HG03558 (cell line): Measurements from ENCODE around the gene STAT5A.
"Not testable (repeated sequence)": the region's sequence is repeated elsewhere in the genome, so short reads cannot be mapped to it uniquely, and the experiment has no call there.

ENCODE experiments used
- ATAC-seq: cut with Tn5 transposase; IDR thresholded peaks from one replicate; pipeline ENCODE4 v1.9.1; 2021; ENCODE audit warnings: moderate number of reproducible peaks; ENCODE audit not compliant: unreplicated experiment; ENCODE audit errors: extremely low read depth

The STAT5A gene

DNA sequence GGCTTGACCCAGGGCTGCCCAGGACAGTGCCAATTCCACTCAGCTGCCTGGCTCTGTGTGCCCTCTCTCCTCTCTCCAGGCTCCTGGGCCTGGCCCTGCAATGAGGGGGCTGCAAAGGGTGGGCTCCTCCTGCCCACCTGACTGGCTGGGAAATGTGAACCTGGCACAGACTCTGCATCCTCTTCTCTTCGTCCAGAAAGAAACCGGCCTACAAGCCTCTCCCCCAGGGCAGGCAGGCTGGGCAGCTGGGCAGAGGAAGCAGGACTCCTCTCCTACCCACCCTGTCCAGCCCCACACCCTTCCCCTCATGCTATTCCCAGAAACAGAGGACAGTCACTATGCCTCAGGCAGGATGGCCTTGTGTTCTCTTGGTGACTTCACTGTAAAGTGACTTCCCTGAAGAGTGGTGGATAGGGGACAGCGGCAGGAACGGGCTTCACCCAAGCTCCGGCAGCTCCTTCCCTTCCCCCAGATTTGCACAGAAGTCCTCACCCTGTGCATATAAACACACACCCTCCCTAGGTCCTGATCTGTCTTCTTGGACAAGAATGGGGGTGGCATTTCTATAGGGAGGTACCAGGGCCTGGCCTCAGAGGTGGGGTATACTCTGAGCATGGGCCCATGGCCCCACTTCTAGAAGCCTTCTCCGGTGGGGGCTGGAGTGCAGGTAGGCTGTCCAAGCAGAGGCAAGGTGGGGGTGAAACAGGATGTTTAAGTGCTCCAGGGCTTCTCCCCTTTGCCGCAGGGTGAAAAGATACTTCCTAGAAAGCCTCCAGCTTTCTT, 4.9 kb upstream of the STAT5A start:
- no peak for ATAC-seq

DNA sequence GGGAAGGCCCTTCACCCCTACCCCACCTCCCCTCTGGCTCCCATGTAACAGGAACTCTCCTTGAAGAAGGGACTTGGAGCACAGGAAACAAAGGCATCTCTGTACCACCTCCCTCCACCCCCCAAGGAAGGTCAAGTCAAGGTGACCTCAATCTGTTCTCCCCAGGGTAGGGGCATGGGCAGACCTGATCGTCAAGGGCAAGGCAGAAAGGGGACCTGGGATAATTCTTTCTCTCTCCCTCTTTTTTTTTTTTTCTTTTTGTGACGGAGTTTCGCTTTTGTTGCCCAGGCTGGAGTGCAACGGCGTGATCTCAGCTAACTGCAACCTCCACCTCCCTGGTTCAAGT, 4.3 kb upstream of the STAT5A start:
- no peak for ATAC-seq

DNA sequence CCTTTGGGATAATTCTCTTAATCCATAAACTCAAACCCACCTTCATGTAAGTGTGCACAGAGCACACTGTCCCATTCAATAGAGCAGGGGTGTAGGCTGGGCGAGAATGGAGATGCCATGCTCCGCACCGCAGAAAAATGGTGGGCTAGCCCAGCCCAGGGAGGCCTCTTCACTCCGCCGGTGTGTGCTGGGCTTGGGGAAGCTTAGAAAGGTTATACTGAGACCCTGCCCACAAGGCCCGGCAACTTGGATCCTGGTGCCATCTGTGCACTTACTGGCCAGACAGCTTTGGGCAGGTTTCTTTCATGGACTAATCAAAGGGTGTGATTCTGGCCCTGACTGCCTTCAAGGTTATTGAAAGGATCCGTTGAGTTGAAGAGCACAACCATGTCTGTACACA, 3.7 kb upstream of the STAT5A start:
- no peak for ATAC-seq

DNA sequence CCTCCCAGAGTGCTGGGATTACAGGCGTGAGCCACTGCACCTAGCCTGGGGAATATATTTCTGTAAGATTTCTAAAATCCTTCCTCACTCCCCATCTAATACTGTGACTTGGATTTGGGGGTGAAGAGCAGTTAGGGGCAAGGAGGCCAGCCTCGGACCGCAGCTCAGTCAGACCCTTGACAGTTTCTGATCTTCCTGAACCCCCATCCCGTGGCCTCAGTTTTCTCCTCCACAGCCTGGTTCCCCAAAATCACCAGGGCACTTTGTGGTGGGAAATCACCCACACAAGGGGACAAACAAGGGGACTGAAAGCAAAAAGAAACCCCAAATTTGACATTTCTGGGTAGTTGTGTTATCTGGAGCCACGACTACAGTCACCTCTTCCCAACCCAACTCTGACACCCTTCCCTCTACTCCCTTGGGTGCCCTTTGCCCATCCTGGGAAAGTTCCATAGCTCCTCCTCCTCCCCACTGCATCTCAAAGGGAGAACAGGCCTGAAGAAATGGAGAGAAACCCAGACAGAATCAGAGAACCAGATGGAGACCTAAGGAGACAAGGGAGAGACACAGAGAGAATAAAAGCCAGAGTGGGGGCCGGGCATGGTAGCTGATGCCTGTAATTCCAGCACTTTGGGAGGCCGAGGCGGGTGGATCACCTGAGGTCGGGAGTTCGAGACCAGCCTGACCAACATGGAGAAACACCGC, 2.8 kb upstream of the STAT5A start:
- no peak for ATAC-seq

DNA sequence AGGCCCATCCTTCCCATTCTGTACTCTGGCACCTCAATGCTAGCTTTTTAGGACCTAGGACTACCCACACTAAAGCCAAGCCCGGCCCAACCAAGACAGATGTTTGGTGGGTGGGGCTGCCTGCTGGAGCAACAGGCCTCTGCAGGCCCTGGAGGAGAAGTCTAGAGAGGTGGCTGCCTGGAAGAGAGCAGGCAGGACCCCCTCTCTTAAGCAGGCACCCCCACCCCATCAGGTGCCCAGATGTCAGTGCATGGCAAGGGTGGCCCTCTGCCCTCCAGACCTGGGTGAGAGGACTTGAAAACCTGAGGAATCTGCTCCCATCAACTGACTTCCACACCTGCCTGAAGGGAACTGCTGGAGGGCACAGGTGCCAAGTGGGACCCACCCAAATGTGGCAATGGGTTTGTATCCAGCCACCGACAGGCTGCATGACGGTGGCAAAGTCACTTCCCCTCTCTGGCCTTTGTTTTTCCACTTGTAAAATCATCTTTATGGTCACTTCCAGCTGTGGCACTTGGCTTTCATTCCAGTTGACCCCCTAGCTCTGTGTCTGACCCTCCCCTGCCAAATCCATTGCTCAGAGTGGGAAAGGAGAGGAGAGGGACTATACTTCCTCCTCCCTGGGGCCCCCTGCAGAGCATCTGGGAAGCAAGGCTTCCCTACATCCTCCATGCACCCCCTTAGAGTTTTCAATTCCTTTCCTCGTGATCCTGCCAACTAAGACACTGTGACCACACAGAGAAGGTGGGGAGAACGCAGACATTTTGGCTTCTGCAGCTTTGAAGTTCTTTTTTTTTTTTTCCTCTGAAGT, 1.7 kb upstream of the STAT5A start:
- no peak for ATAC-seq

DNA sequence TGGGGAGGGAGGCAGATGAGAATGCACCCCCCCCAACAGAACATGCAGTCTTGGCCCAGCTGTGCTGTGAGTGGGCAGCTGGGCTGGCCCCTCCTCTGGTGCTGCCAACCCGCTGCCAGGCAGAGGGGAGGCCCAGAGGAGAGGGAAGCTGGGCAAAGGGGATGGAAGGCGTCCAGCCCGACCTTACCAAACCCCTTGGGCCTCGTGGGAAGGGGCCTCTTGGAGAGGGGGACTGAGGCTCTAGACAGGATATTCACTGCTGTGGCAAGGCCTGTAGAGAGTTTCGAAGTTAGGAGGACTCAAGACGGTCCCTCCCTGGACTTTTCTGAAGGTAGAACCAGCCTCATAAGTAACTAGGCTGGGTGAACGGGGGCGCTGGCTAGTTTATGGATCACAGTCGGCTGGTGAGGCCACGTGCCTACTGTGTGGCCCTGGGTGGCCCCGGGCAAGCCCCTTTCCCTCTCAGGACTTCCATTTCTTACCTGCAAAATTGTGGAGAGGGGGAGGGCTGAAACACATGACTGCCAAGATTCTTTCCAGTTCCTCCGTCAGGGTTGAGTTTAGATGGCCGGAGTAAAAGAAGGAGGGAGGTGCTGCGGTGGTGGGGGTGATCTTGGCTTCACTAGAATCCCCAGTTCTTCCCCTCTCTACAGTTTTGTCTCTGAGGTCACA, 857 bp upstream of the STAT5A start:
- ATAC-seq = no peak

DNA sequence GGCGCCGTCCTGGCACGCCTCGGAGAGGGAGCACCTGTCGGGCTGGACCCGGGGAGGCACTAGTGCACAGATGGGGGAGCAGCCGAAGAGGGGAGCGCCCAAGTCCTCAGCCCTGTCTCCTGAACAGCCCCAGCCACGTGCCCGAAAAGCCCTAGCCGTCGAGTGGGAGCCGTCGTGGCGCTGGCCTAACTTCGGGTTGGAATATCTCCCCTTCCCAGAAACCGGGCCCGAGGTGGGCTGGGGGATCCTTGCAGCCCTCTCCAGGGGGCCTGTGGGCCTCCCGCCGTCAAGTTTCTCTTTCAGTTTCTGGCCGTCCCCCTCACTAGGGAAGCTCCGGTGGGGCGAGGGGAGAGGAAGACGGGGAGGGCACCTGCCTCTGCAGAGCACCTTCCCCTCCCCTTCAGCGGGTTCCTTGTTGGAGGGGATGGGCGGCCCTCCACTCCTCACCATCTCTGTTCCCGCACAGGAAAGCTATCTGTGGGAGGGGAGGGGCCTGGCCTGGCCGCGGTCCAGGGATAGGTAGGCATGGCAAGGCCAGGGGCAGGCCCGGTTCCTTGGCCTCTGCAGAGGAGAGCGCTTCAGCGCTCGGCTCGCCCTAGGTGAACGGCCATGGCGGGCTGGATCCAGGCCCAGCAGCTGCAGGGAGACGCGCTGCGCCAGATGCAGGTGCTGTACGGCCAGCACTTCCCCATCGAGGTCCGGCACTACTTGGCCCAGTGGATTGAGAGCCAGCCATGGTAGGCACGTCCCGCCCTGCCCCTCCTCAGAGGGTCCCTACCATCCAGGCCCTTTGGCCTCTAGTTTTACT, 709 bp downstream of the STAT5A start:
- no peak for ATAC-seq

DNA sequence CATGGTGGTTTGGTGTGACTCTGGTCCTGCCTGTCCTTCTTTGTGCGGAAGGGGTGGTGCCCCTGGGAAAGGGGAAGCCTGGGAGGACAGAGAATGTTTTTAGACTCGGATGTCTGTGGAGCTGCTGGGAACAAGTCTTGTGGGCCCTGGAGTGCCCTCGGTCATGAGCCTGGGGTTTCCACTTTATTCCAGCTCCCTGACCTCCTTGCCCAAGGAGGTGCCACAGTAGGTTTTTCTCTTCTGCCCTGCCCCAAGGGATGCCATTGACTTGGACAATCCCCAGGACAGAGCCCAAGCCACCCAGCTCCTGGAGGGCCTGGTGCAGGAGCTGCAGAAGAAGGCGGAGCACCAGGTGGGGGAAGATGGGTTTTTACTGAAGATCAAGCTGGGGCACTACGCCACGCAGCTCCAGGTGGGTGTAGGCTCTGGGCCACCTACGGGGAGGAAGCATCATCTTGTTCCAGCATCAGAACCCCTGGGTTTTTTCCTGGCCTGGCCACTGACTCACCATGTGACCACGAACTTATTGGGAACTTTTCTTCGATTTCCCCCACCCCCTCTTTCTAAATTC, 1.4 kb downstream of the STAT5A start:
- ATAC-seq = no peak

DNA sequence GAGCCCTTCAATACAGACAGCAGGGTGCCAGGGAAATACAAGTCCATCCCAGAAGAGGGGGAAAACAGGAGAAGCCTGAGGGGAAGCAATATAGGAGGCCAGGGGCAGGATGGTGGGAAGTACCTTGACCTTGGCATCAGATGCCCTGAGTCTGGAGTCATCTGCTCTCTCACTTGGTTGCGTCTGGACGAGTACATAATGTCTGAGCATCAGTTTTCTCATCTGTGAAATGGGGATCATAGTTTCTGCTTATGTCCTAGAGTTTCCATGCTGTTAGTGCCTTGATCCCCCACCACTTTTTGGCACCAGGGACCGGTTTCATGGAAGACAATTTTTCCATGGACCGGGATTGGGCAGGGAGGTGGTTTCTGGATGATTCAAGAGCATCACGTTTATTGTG, 2.3 kb downstream of the STAT5A start:
- ATAC-seq = no peak

DNA sequence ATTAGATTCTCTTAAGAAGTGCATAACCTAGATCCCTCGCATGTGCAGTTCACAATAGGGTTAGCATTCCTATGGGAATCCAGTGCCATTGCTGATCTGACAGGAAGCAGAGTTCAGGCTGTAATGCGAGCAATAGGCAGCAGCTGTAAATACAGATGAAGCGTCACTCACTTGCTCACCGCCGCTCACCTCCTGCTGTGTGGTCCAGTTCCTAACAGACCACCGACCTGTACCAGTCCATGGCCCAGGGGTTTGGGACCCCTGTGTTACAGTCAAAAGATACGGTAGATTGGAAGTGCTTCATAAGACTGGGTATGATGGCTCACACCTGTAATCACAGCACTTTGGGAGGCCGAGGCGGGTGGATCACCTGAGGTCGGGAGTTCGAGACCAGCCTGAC, 2.8 kb downstream of the STAT5A start:
- no peak for ATAC-seq

DNA sequence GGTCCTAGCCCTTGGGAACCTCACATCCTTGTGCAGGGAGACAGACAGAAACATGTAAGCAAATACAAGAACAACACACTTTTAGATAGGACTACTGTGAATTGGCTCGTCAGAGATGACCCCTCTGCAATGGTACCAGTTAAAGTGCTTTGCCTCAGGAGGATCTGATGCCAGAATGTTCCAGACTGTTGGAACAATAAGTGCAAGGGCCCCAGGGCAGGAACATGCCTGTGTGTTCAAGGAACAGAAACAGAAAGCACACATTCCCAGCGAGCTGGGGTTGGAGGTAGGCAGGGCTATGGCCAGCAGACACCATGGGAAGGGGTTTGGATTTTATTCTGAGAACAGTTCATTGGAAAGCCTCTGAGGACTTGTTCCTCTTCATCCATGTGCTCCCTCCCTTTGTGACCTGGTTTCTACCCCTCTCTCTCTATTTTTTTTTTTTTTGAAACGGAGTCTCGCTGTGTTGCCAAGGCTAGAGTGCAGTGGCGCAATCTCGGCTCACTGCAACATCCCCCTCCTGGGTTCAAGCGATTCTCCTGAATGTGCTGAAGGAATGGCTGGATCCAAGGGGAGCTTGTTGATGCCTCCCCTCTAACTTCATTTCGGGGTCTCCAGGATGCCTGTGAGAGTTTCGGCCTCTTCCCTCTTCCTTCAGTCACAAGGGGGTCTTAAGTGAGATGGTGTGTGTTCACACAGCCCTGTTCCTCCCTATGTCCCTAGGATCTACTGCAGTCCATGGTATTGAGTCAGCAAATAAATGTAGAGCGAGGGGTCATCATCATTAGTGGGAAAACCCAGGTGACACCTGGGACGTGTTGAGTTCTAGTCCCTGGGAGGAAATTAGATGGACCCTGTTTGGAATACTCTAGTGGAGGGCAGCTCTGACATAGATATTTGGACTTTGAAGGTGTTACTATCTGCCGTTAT, 6.4 kb downstream of the STAT5A start:
- ATAC-seq = no peak

DNA sequence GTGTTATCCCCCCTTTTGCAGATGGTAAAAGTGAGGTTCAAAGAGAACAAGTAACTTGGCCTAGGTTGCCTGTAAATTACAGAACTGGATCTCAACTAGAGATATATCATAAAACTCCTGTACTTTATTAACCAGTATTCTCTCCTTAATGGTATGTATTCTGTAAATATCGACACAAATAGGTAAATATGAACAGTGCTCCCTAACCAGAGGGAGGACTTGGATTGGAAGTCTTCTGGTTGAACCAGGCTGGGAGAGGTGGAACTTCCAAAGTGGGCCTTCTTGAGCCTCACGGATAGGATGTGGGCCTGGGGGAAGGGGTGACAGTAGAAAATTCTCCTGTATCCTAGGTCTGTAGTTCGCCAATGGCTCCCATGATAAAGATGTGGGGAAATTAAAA, 7.7 kb downstream of the STAT5A start:
- no peak for ATAC-seq

DNA sequence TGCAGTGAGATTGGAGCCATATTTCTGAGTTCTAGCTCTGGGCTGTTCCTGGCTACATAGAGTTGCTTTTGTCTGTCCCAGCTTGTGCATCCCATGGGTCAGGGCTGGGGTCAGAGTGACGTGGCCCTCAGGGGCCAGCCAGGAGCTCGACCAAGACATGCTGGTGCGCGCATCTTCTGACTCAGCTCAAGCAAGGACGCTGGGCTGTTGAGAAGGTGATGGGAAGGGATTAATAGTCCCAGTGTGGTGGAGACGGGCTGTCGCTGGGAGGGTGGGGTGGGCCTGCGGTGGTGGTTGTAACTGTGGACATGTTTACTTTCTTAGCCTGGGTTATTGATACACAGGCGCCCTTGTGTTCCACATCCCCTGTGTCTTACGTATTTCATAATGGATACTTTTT, 9.5 kb downstream of the STAT5A start:
- ATAC-seq = not testable (repeated sequence)

DNA sequence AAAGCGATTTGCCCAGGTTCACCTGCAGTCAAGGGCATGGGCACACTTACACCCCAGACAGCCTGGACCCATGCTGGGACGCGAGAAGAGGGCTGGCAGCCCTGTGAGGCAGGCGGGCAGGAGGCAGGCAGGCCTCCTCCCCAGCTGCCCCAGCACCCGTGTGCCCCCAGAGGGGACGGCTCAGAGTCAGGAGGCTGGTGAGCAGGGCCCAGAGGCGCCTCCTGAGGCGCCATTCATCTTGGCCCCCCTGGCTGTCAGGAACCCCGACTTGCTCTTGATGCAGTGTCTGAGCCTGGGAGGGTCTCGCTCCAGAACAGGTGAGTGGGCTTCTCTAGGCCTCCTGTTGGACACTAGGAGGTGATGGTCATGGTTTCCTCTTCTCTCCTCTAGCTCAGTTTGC, 11.1 kb downstream of the STAT5A start:
- not testable (repeated sequence) for ATAC-seq

DNA sequence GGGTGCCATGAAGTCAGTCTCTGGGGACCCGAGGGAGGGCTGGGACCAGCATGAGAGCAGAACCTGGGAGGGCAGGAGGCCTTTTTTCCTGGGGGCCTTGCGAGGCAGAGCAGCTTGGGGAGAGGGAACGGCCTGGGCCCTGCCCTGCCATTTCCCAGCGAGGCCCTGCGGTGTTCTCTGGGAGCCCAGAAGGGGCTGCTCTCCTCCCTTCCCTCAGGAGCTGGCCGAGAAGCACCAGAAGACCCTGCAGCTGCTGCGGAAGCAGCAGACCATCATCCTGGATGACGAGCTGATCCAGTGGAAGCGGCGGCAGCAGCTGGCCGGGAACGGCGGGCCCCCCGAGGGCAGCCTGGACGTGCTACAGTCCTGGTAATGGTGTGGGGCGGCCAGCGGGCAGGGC, 11.6 kb downstream of the STAT5A start:
- not testable (repeated sequence) for ATAC-seq

DNA sequence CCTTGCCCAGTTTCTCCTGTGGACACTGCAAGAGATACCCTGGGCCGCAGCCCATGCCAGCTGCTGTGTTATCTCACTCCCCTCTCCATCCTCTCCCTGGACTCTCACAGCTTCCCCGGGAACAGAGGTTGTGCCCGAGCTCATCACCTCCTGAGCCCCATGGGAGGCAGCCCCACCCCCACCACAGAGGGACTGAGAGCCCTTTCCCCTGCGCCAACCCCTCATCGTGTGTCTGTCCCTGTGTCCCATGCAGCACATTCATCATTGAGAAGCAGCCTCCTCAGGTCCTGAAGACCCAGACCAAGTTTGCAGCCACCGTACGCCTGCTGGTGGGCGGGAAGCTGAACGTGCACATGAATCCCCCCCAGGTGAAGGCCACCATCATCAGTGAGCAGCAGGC, 12.7 kb downstream of the STAT5A start:
- ATAC-seq = no peak

DNA sequence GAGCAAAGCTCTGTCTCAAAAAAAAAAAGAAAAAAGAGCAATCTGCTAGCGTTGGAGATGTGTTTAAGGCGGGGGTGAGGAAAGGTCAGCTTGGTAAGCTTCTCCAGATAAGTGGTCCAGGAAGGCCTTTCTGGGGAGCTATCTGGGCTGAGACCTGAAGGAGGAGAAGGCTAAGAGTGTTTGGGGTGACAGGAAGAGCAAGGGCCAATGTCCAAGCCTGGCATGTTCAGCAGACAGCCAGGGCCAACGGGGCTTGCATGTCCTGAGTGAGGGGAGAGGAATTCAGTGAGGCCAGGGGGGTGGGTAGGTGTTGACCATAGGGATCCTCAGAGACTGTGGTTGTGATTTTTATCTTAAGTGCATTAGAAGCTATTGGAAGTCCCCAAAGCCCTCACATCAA, 15.4 kb downstream of the STAT5A start:
- ATAC-seq = no peak

DNA sequence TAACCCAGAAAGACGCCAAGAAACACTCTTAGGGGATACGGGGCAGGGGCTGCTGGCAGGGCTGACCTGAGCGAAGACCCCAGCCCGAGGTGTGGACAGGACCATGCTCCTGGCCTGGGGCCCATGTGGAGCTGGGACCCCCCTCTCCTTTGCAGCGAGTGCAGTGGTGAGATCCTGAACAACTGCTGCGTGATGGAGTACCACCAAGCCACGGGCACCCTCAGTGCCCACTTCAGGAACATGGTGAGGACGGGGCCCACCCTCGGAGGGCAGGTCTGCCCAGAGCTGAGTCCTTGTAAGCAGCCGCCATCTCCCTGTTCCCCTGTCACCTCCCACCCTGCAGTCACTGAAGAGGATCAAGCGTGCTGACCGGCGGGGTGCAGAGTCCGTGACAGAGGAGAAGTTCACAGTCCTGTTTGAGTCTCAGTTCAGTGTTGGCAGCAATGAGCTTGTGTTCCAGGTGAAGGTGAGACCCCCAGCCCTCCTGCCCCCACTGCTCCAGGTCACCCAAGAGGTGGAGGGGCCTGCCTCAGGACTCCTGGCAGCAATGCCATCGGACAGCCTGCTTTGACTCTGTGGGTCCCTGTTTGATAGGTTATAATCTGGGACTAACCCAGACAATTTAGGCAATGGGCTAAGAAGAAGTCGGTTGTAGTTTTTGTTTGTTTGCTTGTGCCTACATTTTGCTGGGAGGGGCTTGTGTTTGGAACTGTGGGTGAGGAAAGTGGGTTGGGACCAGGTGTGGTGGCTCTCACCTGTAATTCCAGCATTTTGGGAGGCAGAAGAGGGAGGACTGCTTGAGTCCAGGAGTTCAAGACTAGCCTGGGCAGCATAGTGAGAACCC, 16.1 kb downstream of the STAT5A start:
- no peak for ATAC-seq
